Peyer's patch (tissue), 4 donors: ENCODE data around the gene ACBD6.

Experiments used
- CTCF ChIP-seq, 6 experiments: fragments of 450-650 bp in 4 of 6; fragments of 200-600 bp in 2 of 6; sonication (generic) in 1 of 6; IDR thresholded peaks; one replicate each; pipeline ENCODE4 v1.5.1; 2017 to 2019; ENCODE audit warnings: antibody characterized with exemption in 6 of 6, mild to moderate bottlenecking in 3 of 6, moderate library complexity in 1 of 6
- POLR2A ChIP-seq, 2 donors: fragments of 450-650 bp; IDR thresholded peaks; one replicate each; pipeline ENCODE4 v1.5.1; 2017; ENCODE audit warnings: antibody characterized with exemption in 2 of 2, mild to moderate bottlenecking in 2 of 2, moderate library complexity in 2 of 2

- TF ChIP-seq CTCF (IDR thresholded peaks at IDR 0.05) (no peak), POLR2A (IDR thresholded peaks at IDR 0.05) (no peak)
Observed at GRCh38 chr1:180505732-180506335, 3.5 kb upstream of the ACBD6 start.
